ENCODE measurements around the gene KCNA5.

KCNA5 gene

GRCh38 chr12:5066251-5066650 is 22.6 kb downstream of the KCNA5 start:
- DNase-seq, result no peak
- no peaks in the 10 kb centered on the region for H3K9me3 Mint-ChIP-seq
- no peaks in the 10 kb centered on the region for H3K36me3 Mint-ChIP-seq (ENCODE audit: low read depth)
- H3K27ac Mint-ChIP-seq, result no peak overlapping the region
- H3K27me3 Mint-ChIP-seq, result peaks cover 9% of the 10 kb centered on the region
- no peaks in the 10 kb centered on the region for H3K4me1 Mint-ChIP-seq (ENCODE audit: low read depth)
- no peak overlapping the region for H3K4me3 Mint-ChIP-seq

- no peak overlapping the region for H3K4me3 Mint-ChIP-seq
- DNase-seq, result no peak
- no peak overlapping the region for H3K27ac Mint-ChIP-seq
- H3K4me1 Mint-ChIP-seq (ENCODE audit: low read depth), result no peaks in the 10 kb centered on the region
- H3K27me3 Mint-ChIP-seq, result peaks cover 15% of the 10 kb centered on the region
- no peaks in the 10 kb centered on the region for H3K9me3 Mint-ChIP-seq
- H3K36me3 Mint-ChIP-seq (ENCODE audit: low read depth), result no peaks in the 10 kb centered on the region
Observed at GRCh38 chr12:5068126-5068525, 24.4 kb downstream of the KCNA5 start.

DNA sequence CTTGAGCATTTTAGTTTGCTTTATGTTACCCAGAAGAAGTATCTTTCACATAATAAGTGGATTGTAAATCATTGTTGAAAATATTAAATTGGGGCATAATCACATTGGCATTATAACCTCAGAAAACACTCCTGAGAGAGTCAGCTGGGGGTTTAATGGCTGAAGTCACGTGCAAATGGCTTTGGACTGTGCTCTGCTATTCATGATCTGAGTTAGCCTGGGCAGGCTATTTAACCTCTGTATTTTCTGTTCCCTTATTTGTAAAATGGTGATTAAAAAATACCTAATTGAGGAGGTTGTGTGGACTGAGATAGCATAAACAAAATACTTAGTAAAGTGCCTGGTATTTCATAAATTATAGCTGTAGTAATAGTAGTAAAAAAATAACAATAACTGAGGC is 24.9 kb downstream of the KCNA5 start:
- no peaks in the 10 kb centered on the region for H3K36me3 Mint-ChIP-seq (ENCODE audit: low read depth)
- no peaks in the 10 kb centered on the region for H3K9me3 Mint-ChIP-seq
- H3K27me3 Mint-ChIP-seq, result peaks cover 15% of the 10 kb centered on the region
- DNase-seq, result no peak
- H3K4me1 Mint-ChIP-seq (ENCODE audit: low read depth), result no peaks in the 10 kb centered on the region
- H3K4me3 Mint-ChIP-seq, result no peak overlapping the region
- H3K27ac Mint-ChIP-seq, result no peak overlapping the region

DNA sequence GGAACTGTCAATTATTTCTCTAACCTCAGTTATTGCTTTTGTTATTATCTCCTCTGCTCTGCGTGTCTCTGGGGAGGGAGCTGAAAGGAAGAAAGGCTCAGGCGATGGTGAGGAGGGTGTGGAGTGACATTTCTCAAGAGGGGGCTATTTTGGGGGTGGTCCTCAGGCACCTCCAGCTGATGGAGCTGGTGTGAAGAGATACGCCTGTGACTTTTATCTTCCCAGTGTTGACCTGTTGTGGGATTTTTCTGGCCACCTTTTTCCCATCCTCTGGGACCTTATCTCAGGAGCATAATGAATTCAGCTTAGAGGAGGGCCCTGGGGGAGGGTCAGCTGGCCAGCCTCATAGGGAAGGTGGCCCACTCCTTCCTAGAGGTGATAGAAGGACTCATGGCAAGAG is 26.4 kb downstream of the KCNA5 start:
- no peaks in the 10 kb centered on the region for H3K9me3 Mint-ChIP-seq
- peaks cover 12% of the 10 kb centered on the region for H3K27me3 Mint-ChIP-seq
- H3K4me1 Mint-ChIP-seq (ENCODE audit: low read depth), result no peaks in the 10 kb centered on the region
- no peak overlapping the region for H3K27ac Mint-ChIP-seq
- no peak for DNase-seq
- no peak overlapping the region for H3K4me3 Mint-ChIP-seq
- no peaks in the 10 kb centered on the region for H3K36me3 Mint-ChIP-seq (ENCODE audit: low read depth)

GRCh38 chr12:5071496-5071895 is 27.8 kb downstream of the KCNA5 start:
- Mint-ChIP-seq H3K4me1 (ENCODE audit: low read depth) (no peaks in the 10 kb centered on the region), H3K9me3 (no peaks in the 10 kb centered on the region), H3K36me3 (ENCODE audit: low read depth) (no peaks in the 10 kb centered on the region), H3K27me3 (peaks cover 12% of the 10 kb centered on the region), H3K27ac (no peak overlapping the region), H3K4me3 (no peak overlapping the region)
- DNase-seq, result no peak

GRCh38 chr12:5072311-5072710 is 28.6 kb downstream of the KCNA5 start:
- Mint-ChIP-seq H3K4me1 (ENCODE audit: low read depth) (no peaks in the 10 kb centered on the region), H3K27me3 (peaks cover 14% of the 10 kb centered on the region)

DNA sequence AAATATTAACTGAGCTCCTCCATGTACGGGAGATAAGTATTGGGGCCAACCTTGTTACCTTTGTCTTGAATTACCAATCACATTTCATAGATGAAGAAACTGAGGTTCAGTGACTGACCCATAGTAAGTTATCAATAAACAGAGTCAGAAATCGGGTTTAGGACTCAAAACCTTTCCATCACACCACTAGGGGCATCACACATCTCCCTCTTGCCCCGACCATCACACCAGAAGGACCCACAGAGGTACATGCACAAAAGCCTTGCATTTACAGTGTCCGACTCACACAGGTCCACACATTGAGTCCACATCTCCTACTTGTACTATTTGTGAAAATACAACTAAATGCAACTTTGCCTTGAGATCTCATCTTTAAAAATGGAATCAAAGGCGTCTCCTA is 29.4 kb downstream of the KCNA5 start:
- Mint-ChIP-seq H3K4me1 (ENCODE audit: low read depth) (no peaks in the 10 kb centered on the region), H3K27me3 (peaks cover 14% of the 10 kb centered on the region), H3K9me3 (no peaks in the 10 kb centered on the region), H3K27ac (no peak overlapping the region), H3K4me3 (no peak overlapping the region), H3K36me3 (ENCODE audit: low read depth) (no peaks in the 10 kb centered on the region)
- DNase-seq, result no peak

More at GRCh38 chr12:5072311-5072710, 28.6 kb downstream of the KCNA5 start:
- DNase-seq, result no peak
- H3K4me3 Mint-ChIP-seq, result no peak overlapping the region
- no peaks in the 10 kb centered on the region for H3K36me3 Mint-ChIP-seq (ENCODE audit: low read depth)
- H3K9me3 Mint-ChIP-seq, result no peaks in the 10 kb centered on the region
- H3K27ac Mint-ChIP-seq, result no peak overlapping the region

DNA sequence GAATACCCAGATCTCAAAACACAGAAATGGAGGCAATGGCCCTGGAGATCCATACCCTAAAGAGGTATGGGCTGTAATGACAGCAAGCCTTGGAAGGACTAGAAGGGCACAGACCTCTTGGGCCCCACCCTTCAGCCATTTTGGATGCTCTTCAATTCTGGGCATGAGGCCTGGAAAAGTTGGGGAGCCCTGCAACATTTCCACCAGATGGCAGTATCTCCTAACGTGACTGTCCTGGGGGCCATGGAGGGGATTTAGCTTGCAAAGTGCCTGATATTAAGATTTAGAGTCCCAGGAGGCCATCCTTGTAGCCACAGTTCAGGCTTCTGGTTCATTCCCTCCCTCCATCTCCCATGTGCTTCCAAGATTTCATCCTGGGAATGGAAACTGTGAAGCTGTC is 30.2 kb downstream of the KCNA5 start:
- DNase-seq, result no peak
- no peak overlapping the region for H3K27ac Mint-ChIP-seq
- H3K4me1 Mint-ChIP-seq (ENCODE audit: low read depth), result no peaks in the 10 kb centered on the region
- no peaks in the 10 kb centered on the region for H3K36me3 Mint-ChIP-seq (ENCODE audit: low read depth)
- H3K9me3 Mint-ChIP-seq, result no peaks in the 10 kb centered on the region
- H3K27me3 Mint-ChIP-seq, result peaks cover 14% of the 10 kb centered on the region
- H3K4me3 Mint-ChIP-seq, result no peak overlapping the region

DNA sequence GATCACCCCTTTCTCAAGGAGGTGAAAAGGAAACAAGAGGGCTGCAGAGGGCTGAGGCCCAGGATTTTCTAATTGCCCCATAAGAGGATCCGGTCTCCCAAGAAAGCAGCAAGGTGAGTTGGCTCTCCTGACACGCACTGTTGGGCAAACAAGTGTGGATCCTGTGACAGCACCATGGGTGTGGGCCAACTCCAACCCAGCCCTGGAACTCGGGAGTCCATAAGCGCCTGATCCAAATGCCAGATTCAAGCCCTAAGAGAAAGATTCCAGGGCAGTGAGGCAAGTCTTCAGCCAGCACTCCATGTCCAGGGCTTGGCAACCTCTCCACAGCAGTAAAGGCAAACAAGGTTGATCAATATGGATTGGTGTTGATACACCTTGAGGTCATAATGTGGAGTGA is 33.1 kb downstream of the KCNA5 start:
- Mint-ChIP-seq H3K9me3 (no peaks in the 10 kb centered on the region), H3K4me3 (no peak overlapping the region), H3K36me3 (ENCODE audit: low read depth) (no peaks in the 10 kb centered on the region), H3K27me3 (peaks cover 6% of the 10 kb centered on the region), H3K4me1 (ENCODE audit: low read depth) (no peaks in the 10 kb centered on the region), H3K27ac (no peak overlapping the region)
- DNase-seq, result no peak

- Mint-ChIP-seq H3K27ac (no peak overlapping the region), H3K27me3 (peaks cover 2% of the 10 kb centered on the region), H3K9me3 (no peaks in the 10 kb centered on the region)
Observed at GRCh38 chr12:5078423-5078822, 34.7 kb downstream of the KCNA5 start.

GRCh38 chr12:5081016-5081415 is 37.3 kb downstream of the KCNA5 start:
- no peaks in the 10 kb centered on the region for H3K36me3 Mint-ChIP-seq (ENCODE audit: low read depth)
- no peak for DNase-seq

More at GRCh38 chr12:5078423-5078822, 34.7 kb downstream of the KCNA5 start:
- no peak overlapping the region for H3K4me3 Mint-ChIP-seq
- no peak for DNase-seq
- no peaks in the 10 kb centered on the region for H3K36me3 Mint-ChIP-seq (ENCODE audit: low read depth)
- H3K4me1 Mint-ChIP-seq (ENCODE audit: low read depth), result no peaks in the 10 kb centered on the region

GRCh38 chr12:5083955-5084849 is 40.5 kb downstream of the KCNA5 start:
- DNase-seq, result no peak
- Mint-ChIP-seq H3K27ac (no peak overlapping the region), H3K36me3 (ENCODE audit: low read depth) (no peaks in the 10 kb centered on the region), H3K27me3 (no peaks in the 10 kb centered on the region), H3K4me1 (ENCODE audit: low read depth) (no peaks in the 10 kb centered on the region), H3K9me3 (no peaks in the 10 kb centered on the region), H3K4me3 (no peak overlapping the region)

More at GRCh38 chr12:5081016-5081415, 37.3 kb downstream of the KCNA5 start:
- H3K27me3 Mint-ChIP-seq, result peaks cover 2% of the 10 kb centered on the region
- no peak overlapping the region for H3K27ac Mint-ChIP-seq
- H3K9me3 Mint-ChIP-seq, result no peaks in the 10 kb centered on the region
- H3K4me1 Mint-ChIP-seq (ENCODE audit: low read depth), result no peaks in the 10 kb centered on the region
- H3K4me3 Mint-ChIP-seq, result no peak overlapping the region

DNA sequence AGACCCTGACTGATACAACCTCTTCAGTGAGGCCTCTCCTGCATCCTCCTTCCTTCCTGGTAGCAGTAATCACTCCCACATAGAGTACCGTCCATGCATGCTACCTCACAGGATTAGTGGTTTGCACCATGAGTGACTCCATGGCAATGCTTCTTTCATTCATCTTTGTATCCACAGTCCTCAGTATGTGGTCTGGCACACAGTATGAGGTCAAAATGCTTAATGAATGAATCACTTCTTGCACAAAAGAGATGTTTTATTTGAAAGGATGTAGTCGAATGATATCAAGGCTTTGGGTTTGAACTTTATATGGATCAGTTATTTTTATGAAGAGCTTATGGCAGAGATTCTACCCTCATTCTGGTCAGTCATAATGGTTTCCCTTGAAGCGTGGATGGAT is 42.2 kb downstream of the KCNA5 start:
- Mint-ChIP-seq H3K27me3 (peaks cover 2% of the 10 kb centered on the region), H3K4me1 (ENCODE audit: low read depth) (no peaks in the 10 kb centered on the region)

DNA sequence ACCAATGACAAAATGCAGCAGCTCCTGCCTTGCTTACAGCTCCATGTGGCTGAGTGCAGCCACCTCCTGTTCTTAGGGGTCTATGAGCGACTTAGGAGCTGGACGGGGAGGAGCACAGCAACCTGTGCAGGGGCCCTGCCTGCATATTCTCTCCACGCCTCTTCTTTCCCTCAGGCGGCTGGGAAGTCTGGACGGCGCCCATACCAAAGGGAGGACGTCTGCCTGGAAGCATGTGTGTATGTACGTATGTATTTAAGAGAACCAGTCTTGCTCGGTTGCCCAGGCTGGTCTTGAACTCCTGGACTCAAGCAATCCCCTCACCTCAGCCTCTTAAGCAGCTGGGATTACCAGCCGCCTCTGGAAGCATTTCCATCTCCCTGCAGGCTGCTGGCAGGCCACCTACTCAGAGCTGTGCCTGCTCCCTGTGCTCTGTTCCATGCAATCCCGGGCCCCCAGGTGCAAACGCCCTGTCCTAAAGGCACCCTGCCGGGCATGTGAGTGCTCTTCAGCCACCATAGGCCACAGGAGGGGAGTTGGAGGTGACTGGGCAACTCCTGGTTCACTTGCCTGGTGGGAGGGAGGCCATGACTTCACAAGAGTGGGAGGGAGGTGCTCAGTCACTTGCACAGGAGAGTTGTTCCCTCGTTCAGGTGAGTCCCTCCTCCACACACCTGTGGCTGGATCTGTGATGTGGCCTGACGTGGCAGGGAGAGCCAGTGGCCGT is 44.3 kb downstream of the KCNA5 start:
- Mint-ChIP-seq H3K9me3 (no peaks in the 10 kb centered on the region), H3K4me3 (no peak overlapping the region), H3K27ac (no peak overlapping the region), H3K27me3 (peaks cover 5% of the 10 kb centered on the region), H3K36me3 (ENCODE audit: low read depth) (no peaks in the 10 kb centered on the region), H3K4me1 (ENCODE audit: low read depth) (no peaks in the 10 kb centered on the region)
- no peak for DNase-seq

More for the DNA sequence above, 42.2 kb downstream of the KCNA5 start:
- no peaks in the 10 kb centered on the region for H3K36me3 Mint-ChIP-seq (ENCODE audit: low read depth)
- no peaks in the 10 kb centered on the region for H3K9me3 Mint-ChIP-seq
- no peak overlapping the region for H3K4me3 Mint-ChIP-seq
- H3K27ac Mint-ChIP-seq, result no peak overlapping the region
- no peak for DNase-seq

Data from activated T-cell treated with anti-CD3 and anti-CD28 coated beads, Interleukin-2, amount 50 U/mL, for 24 hours (primary cell).